ENCODE measurements around the gene AAK1. TPM values are rescaled to one million over a fixed set of nuclear protein-coding genes. Genes with fewer than 3 reads are reported as not detected.

AAK1 gene
- total RNA-seq, 3 donors from 2014 or later (not counting 1 experiment from before 2014, with no cell fraction given), result 174 to 249 (median 204) TPM

DNA sequence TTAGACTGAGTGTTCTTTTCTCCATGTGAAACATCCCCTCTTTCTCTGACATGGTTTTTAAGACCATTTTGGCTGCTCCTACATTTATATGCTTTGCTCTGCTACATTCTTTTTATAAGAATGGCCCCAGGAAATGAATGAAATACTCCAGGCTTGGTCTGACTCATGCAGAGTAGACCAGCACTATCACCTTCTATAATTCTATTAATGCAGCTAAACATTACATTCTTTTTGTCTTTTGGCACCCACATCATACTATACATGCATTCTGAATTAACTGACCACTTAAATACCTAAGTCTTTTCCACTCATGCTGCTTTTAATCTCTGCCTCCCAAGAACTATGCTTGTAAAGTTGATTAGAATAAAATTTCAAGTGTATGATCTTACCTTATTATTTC is 94.1 kb downstream of the AAK1 start:
- H3K4me1 Mint-ChIP-seq, result peaks cover 55 to 60% of the 10 kb centered on the region in 2 donors
- Histone ChIP-seq H3K4me1 (ENCODE audit: control insufficient read depth, insufficient read depth, low read length) (no peaks in the 10 kb centered on the region), H3K36me3 (ENCODE audit: control insufficient read depth, insufficient read depth, low read length) (peaks cover 6% of the 10 kb centered on the region), H3K4me3 (ENCODE audit: low read length) (no peak overlapping the region), H3K27me3 (ENCODE audit: control insufficient read depth, insufficient read depth, low read length) (no peaks in the 10 kb centered on the region), H3K27ac (ENCODE audit: low read length) (no peak overlapping the region), H3K9me3 (ENCODE audit: control insufficient read depth, insufficient read depth, low read length) (no peaks in the 10 kb centered on the region)
- ATAC-seq, result no peak
- H3K9me3 Mint-ChIP-seq, result no peaks in the 10 kb centered on the region
- DNase-seq, result no peak
- TF ChIP-seq, protein P1, sequence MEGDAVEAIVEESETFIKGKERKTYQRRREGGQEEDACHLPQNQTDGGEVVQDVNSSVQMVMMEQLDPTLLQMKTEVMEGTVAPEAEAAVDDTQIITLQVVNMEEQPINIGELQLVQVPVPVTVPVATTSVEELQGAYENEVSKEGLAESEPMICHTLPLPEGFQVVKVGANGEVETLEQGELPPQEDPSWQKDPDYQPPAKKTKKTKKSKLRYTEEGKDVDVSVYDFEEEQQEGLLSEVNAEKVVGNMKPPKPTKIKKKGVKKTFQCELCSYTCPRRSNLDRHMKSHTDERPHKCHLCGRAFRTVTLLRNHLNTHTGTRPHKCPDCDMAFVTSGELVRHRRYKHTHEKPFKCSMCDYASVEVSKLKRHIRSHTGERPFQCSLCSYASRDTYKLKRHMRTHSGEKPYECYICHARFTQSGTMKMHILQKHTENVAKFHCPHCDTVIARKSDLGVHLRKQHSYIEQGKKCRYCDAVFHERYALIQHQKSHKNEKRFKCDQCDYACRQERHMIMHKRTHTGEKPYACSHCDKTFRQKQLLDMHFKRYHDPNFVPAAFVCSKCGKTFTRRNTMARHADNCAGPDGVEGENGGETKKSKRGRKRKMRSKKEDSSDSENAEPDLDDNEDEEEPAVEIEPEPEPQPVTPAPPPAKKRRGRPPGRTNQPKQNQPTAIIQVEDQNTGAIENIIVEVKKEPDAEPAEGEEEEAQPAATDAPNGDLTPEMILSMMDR (IDR thresholded peaks at IDR 0.05), result no peak
- intact Hi-C loops (cut with micrococcal nuclease), result no loop called here
- H3K27me3 Mint-ChIP-seq (ENCODE audit: low read depth in 2 of 2), result no peaks in the 10 kb centered on the region
- no peak overlapping the region for H3K4me3 Mint-ChIP-seq
- no peaks in the 10 kb centered on the region for H3K36me3 Mint-ChIP-seq
- H3K27ac Mint-ChIP-seq, result peak overlapping the region in 1 of 2 donors; percentile 8

DNA sequence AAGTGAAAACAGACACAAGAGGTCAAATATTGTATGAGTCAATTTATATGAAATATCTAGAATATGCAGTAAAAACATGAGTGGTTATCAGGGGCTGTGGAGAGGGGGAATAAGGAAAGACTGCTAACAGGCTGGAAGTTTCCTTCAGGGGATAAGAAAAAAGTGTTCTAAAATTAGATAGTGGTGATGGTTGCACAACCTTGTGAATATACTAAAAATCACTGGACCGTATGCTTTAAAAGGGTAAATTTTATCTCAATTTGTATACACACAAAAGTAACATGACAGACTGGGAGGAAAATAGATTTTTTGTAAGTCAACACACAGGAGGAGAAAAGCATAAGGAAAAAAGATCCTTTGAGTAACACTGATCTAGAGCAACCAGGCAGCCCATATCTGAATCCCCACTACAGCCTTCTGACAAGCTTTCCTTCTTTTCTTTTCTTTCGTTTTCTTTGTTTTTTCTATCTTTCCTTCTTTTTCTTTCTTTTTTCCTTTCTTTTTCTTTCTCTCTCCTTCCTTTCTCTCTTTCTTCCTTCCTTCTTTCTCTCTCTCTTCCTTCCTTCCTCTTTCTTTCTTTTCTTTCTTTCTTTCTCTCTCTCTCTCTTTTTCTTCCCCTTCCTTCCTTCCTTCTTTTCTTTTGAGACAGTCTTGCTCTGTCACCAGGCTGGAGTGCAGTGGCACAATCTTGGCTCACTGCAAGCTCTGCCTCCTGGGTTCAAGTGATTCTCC is 95.4 kb downstream of the AAK1 start:
- TF ChIP-seq, protein P1 (IDR thresholded peaks at IDR 0.05), result no peak
- Mint-ChIP-seq H3K4me3 (peak overlapping the region; percentile 2), H3K36me3 (no peaks in the 10 kb centered on the region), H3K27me3 (ENCODE audit: low read depth in 2 of 2) (no peaks in the 10 kb centered on the region), H3K9me3 (no peaks in the 10 kb centered on the region), H3K27ac (peak overlapping the region; percentile 29 to 47), H3K4me1 (peaks cover 52 to 53% of the 10 kb centered on the region in 2 donors)
- 92% methylated on average over 1 of the region's 2 CpGs for WGBS (ENCODE audit: insufficient coverage)
- H3K36me3 ChIP-seq (ENCODE audit: control insufficient read depth, insufficient read depth, low read length), result peaks cover 14% of the 10 kb centered on the region
- no peak for ATAC-seq
- no peak overlapping the region for H3K27ac ChIP-seq (ENCODE audit: low read length)
- DNase-seq, result no peak
- H3K9me3 ChIP-seq (ENCODE audit: control insufficient read depth, insufficient read depth, low read length), result no peaks in the 10 kb centered on the region
- H3K27me3 ChIP-seq (ENCODE audit: control insufficient read depth, insufficient read depth, low read length), result no peaks in the 10 kb centered on the region
- intact Hi-C loops (cut with micrococcal nuclease), result no loop called here
- no peaks in the 10 kb centered on the region for H3K4me1 ChIP-seq (ENCODE audit: control insufficient read depth, insufficient read depth, low read length)
- no peak overlapping the region for H3K4me3 ChIP-seq (ENCODE audit: low read length)

DNA sequence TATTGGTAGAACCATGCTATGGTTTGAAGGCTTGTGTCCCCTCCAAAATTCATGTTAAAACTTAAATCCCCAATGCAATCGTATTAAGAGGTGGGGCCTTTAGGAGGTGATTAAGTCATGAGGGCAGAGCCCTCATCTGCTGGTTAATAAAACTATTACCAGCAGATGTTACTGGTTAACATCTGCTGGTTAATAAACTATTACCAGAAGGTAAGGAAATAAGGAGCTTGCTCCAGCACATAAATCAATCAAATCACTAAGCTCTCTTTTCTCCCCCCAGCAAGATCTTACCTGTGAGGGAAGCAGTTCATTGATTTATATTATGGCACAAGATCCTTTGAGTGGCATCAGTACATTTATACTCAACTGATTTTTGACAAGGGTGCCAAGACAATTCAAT is 96.9 kb downstream of the AAK1 start:
- H3K27ac ChIP-seq (ENCODE audit: low read length), result no peak overlapping the region
- Mint-ChIP-seq H3K36me3 (no peaks in the 10 kb centered on the region), H3K4me3 (no peak overlapping the region), H3K9me3 (no peaks in the 10 kb centered on the region), H3K27ac (peak overlapping the region in 1 of 2 donors; percentile 67), H3K4me1 (peaks cover 47 to 48% of the 10 kb centered on the region in 2 donors), H3K27me3 (ENCODE audit: low read depth in 2 of 2) (no peaks in the 10 kb centered on the region)
- peaks cover 27% of the 10 kb centered on the region for H3K36me3 ChIP-seq (ENCODE audit: control insufficient read depth, insufficient read depth, low read length)
- no peak for DNase-seq
- intact Hi-C loops (cut with micrococcal nuclease), result no loop called here
- no peaks in the 10 kb centered on the region for H3K27me3 ChIP-seq (ENCODE audit: control insufficient read depth, insufficient read depth, low read length)
- H3K4me1 ChIP-seq (ENCODE audit: control insufficient read depth, insufficient read depth, low read length), result no peaks in the 10 kb centered on the region
- no peak for ATAC-seq
- H3K4me3 ChIP-seq (ENCODE audit: low read length), result no peak overlapping the region
- no CpG with 5 or more reads among the region's 1 CpG for WGBS (ENCODE audit: insufficient coverage)
- TF ChIP-seq, protein P1 (IDR thresholded peaks at IDR 0.05), result no peak
- H3K9me3 ChIP-seq (ENCODE audit: control insufficient read depth, insufficient read depth, low read length), result no peaks in the 10 kb centered on the region

DNA sequence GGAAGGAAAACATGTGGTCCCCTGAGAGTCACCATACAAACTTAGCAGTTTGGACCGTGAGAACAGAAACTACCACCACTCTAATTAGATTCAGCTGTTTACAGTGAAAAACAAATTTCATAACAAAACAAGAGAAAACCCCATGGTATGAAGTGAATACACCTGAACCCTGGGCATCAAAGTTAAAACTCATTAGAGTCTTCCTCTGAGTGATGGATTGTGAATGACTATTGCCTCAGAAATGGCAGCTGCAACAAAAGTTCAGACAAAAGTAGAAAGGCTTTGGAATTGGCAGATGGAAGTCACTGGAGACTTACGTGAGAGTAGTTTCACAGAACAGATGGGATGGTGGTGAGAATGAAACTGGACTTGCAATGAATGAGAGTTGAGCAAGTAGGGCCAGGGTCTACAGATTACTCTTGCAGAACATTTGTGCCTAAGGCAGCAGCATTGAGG is 98.0 kb downstream of the AAK1 start:
- WGBS (ENCODE audit: insufficient coverage), result 96% methylated on average over 2 of the region's 2 CpGs
- ATAC-seq (no peak), DNase-seq (no peak)
- Mint-ChIP-seq H3K9me3 (no peaks in the 10 kb centered on the region), H3K4me1 (peaks cover 39 to 45% of the 10 kb centered on the region in 2 donors), H3K36me3 (no peaks in the 10 kb centered on the region), H3K27ac (peak overlapping the region; percentile 2 to 67), H3K27me3 (ENCODE audit: low read depth in 2 of 2) (no peaks in the 10 kb centered on the region), H3K4me3 (no peak overlapping the region)
- intact Hi-C loops (cut with micrococcal nuclease), result no loop called here
- Histone ChIP-seq H3K27me3 (ENCODE audit: control insufficient read depth, insufficient read depth, low read length) (no peaks in the 10 kb centered on the region), H3K27ac (ENCODE audit: low read length) (no peak overlapping the region), H3K36me3 (ENCODE audit: control insufficient read depth, insufficient read depth, low read length) (peaks cover 31% of the 10 kb centered on the region), H3K4me3 (ENCODE audit: low read length) (no peak overlapping the region), H3K9me3 (ENCODE audit: control insufficient read depth, insufficient read depth, low read length) (no peaks in the 10 kb centered on the region), H3K4me1 (ENCODE audit: control insufficient read depth, insufficient read depth, low read length) (no peaks in the 10 kb centered on the region)
- TF ChIP-seq, protein P1 (IDR thresholded peaks at IDR 0.05), result no peak

Data from natural killer cell (primary cell).